AG20443 (cell line): ENCODE data around the gene USP6.
"Not testable (repeated sequence)": the region's sequence is repeated elsewhere in the genome, so short reads cannot be mapped to it uniquely, and the experiment has no call there.

ENCODE experiments used
- DNase-seq: peaks from one replicate; pipeline ENCODE4 v3.0.0; 2012; ENCODE audit warnings: low spot score, mixed read lengths

Gene USP6

GRCh38 chr17:5191541-5192417 lies 75.9 kb downstream of the USP6 start, which contains the start of gene ZNF594:
ZNF594 (minus strand) TSS chr17:5191868; CDS start chr17:5184256, 7,612 bp downstream.
- DNase-seq: peak; percentile 99

DNA sequence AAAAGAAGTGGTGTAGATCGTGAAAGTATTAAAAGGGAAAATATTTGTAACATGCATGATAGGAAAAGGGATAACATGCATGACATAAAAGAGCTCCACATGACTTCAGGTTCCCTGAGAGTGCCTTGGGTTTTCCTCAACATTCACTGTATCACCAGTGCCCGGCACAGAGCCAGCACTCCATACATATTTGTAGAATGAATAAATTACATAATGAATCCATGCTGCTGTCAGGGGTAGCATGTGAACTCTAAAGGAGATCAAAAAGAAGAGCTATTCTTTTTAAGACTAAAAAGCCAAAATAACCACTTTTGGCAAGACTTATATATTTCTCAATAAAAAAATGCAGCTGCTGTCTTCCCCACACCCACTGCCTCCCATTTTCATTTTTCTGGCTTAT lies 78.5 kb downstream of the USP6 start:
- DNase-seq: peak; percentile 37

GRCh38 chr17:5198472-5198871 lies 82.6 kb downstream of the USP6 start:
- DNase-seq: no peak

DNA sequence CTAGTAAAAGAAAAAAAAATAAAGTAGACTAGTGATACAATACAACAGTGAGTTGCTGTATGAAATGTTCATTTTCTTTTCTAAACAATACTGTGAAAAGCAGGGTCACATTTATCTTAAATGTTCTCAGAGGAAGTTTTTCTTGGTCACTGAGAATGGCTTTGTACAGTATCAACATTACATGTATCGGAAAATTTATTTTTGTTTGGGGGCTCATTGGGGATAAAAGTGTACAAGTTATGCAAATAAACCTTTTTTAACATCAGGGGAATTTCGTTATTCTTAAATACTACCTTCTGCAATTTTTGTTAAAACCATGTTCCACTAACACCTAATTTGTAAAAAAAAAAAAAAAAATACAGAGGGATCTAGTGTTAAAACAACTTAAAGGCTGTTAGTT lies 84.5 kb downstream of the USP6 start:
- no peak for DNase-seq

DNA sequence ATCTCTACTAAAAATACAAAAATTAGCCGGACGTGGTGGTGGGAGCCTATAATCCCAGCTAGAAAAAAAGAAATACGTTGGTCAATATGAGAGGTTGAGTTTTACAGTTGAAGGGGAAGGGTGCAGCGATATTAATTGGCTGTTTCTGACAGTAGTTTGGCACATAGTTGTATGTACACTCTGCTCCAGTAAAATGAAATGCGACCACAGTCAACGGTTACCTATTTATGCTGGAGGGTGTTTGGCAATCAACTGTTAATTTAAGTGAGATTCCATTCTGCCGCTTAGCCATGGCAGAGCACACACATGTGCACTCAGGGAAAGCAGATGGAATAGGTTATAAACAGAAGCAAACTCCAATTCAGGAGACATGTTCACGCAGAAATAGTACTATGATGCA lies 85.2 kb downstream of the USP6 start:
- DNase-seq: no peak

GRCh38 chr17:5203178-5203907 lies 87.5 kb downstream of the USP6 start:
- peak; percentile 38 for DNase-seq

- peak; percentile 47 for DNase-seq
Observed at GRCh38 chr17:5203908-5204294, 88.1 kb downstream of the USP6 start.

- DNase-seq: peak; percentile 35
Observed at GRCh38 chr17:5209396-5209795, 93.6 kb downstream of the USP6 start.

- DNase-seq: no peak
Observed at GRCh38 chr17:5210091-5210490, 94.3 kb downstream of the USP6 start.

DNA sequence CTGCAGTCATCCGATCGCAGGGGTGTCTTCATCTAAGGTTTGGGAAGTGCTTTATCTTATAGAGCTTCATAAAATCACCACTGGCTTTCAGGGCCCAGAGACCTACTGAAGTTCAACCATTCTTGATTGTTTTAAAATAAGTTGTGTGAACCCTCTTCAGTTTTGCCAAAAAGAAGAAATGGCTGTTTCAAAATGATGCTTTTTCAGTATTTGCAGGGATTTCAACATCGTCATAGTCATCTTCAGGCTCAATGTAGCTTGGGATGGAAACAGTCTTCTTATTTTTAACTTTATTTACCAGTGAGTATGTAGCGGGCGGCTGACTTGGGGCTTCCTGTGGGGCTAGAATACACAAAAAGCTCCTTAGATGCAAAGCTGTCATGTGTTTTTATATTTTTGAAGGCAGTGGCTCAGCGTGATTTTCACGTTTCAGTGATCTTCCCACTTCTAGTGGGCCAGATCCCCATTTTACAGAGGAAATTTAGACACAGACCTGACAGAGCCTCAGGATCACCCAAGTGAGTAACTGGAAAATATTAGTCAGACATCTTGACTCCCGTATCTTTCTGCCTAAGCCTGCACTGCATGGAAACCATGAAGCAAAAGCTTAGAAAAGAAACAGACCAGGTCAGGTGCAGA lies 94.9 kb downstream of the USP6 start:
- DNase-seq: no peak

- no peak for DNase-seq
Observed at GRCh38 chr17:5211458-5211857, 95.6 kb downstream of the USP6 start.

GRCh38 chr17:5217562-5217961 lies 101.7 kb downstream of the USP6 start:
- not testable (repeated sequence) for DNase-seq

DNA sequence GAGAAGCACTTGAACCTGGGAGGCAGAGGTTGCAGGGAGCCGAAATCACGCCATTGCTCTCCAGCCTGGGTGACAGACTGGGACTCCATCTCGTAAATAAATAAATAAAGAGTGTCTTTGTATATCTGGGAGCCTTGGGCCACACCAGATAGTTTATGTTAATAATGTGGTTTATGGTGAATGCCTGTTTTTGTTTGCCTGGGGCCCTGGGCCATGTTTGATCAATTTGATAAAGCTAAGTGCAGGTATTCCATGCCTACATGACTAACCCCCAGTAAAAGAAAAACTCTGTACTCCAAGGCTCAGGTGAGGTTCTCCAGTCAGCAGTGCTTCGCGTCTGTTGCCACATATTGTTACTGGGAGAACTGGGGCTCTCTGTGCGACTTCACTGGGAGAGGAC lies 103.7 kb downstream of the USP6 start:
- no peak for DNase-seq

- DNase-seq: no peak
Observed at GRCh38 chr17:5220074-5220473, 104.2 kb downstream of the USP6 start.

DNA sequence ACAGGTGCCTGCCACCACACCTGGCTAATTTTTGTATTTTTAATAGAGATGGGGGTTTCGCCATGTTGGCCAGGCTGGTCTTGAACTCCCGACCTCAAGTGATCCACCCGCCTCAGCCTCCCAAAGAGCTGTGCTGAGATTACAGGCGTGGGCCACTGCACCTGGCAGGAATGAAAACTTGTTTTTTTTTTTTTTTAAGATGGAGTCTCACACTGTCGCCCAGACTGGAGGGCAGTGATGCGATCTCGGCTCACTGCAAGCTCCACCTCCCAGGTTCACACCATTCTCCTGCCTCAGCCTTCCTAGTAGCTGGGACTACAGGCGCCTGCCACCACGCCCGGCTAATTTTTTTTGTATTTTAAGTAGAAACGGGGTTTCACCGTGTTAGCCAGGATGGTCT lies 106.1 kb downstream of the USP6 start:
- DNase-seq: not testable (repeated sequence)
